ENCODE results near the gene CBR3.
"Not testable (repeated sequence)": the region's sequence is repeated elsewhere in the genome, so short reads cannot be mapped to it uniquely, and the experiment has no call there.

Gene CBR3

DNA sequence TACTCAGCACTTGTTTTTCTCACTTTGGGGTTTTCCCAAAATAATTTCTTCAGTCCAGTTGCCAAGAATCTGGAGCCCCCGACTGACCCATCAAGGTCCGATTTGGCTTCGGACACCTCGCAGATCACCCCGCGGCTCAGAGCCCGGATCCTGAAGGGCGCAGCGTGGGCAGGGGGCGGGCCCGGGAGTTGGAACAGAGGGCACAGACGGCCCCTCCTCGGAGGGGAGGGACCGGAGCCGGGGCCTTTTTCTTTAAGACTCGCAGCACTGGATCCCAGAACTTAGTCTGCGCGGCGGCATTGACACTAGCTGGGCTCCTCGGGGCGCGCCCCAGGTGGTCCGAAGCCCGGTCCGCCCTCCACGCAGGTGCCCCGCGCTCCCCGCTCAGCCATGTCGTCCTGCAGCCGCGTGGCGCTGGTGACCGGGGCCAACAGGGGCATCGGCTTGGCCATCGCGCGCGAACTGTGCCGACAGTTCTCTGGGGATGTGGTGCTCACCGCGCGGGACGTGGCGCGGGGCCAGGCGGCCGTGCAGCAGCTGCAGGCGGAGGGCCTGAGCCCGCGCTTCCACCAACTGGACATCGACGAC lies at the start of gene CBR3:
CBR3 (plus strand) TSS at position 277 of the 588 bp plus-strand sequence; CDS start at position 391, 114 bp downstream.
- peaks cover 25% of the 10 kb centered on the region for H3K4me1 Mint-ChIP-seq (ENCODE audit: low read depth)
- H3K36me3 Mint-ChIP-seq (ENCODE audit: low read depth): peaks cover 20% of the 10 kb centered on the region
- no peaks in the 10 kb centered on the region for H3K9me3 Mint-ChIP-seq
- peak within 1 kb of the TSS; percentile 88 for H3K4me3 Mint-ChIP-seq
- peak within 1 kb of the TSS; percentile 95 for H3K27ac Mint-ChIP-seq
- H3K27me3 Mint-ChIP-seq (ENCODE audit: low read depth): peaks cover 6% of the 10 kb centered on the region

DNA sequence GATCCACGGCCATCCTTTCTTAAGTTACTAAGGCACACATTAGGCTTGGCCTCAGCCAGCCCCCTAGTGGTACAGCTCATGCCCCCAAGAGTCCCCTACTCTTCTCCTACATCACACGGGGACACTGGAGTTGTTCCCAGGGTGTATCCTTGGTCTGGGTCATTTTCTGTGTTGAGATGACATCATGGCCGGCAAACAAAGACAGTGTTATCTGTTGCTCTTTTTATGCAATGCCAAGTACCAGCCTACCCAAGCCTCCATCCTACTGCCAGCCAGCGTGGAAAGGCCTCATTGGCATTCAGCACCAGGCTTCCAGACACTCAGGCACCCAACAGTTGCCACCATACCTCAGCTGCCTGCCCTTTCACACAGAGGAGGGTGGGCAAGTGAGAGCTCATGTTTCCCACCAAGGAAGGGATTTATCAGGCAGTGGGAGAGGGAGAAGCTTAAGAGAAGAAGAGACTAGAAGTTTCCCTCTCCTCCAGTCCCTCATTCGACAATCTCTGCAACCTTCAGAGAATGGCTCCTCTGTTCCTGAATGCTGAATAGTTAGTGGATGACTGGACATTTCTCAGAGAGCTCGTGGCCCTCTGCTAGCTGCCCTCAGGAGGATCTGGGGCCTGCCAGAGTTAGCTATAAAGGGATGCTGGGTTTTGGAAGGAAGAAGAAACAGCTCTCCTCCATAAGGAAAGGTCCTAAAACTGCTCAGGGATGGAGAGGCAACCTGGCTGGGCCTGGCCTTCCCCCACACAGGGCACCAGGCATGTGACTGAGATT lies 47.3 kb upstream of the CBR3 start:
- Mint-ChIP-seq H3K27me3 (ENCODE audit: low read depth) (no peaks in the 10 kb centered on the region), H3K9me3 (no peaks in the 10 kb centered on the region), H3K4me1 (ENCODE audit: low read depth) (peaks cover 7% of the 10 kb centered on the region), H3K4me3 (no peak overlapping the region), H3K36me3 (ENCODE audit: low read depth) (no peaks in the 10 kb centered on the region), H3K27ac (no peak overlapping the region)

DNA sequence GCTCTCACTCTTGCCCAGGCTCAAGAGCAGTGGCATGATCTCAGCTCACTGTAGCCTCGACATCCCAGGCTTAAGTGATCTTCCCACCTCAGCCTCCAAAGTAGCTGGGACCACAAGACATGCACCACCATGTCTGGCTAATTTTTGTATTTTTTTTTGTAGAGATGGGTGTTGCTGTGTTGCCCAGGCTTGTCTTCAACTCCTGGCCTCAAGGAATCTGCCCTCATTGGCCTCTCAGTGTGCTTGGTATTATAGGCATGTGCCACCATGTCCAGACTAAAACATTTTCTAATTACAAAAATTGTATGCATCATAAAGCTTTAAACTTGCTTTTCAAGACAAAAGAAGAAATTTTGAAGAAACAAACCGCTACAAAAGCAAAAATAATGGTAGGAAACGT lies 44.9 kb upstream of the CBR3 start:
- no peak overlapping the region for H3K27ac Mint-ChIP-seq
- peaks cover 3% of the 10 kb centered on the region for H3K27me3 Mint-ChIP-seq (ENCODE audit: low read depth)
- H3K4me3 Mint-ChIP-seq: no peak overlapping the region
- H3K9me3 Mint-ChIP-seq: peaks cover 16% of the 10 kb centered on the region
- H3K36me3 Mint-ChIP-seq (ENCODE audit: low read depth): peaks cover 5% of the 10 kb centered on the region
- peaks cover 7% of the 10 kb centered on the region for H3K4me1 Mint-ChIP-seq (ENCODE audit: low read depth)

DNA sequence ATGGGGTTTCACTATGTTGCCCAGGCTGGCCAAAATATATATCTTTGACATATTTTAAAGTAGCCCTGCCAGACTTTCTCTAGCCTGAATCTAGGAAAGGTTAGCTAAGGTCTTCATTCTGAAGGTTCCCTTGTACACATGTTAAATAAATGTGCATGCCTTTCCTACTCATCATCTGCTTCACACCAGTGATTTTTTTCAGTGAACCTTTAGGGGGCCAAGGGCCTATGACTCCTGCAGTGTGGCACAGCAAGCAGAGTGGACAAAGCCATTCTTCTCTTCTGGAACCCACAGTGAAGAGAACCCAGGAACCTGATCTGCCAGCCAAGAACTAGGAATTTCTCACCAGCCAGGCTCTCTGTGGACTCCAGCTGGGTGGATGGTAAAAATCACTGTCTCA lies 42.2 kb upstream of the CBR3 start:
- H3K4me3 Mint-ChIP-seq: no peak overlapping the region
- H3K4me1 Mint-ChIP-seq (ENCODE audit: low read depth): no peaks in the 10 kb centered on the region
- H3K36me3 Mint-ChIP-seq (ENCODE audit: low read depth): peaks cover 5% of the 10 kb centered on the region
- no peak overlapping the region for H3K27ac Mint-ChIP-seq
- H3K27me3 Mint-ChIP-seq (ENCODE audit: low read depth): peaks cover 7% of the 10 kb centered on the region
- peaks cover 22% of the 10 kb centered on the region for H3K9me3 Mint-ChIP-seq

DNA sequence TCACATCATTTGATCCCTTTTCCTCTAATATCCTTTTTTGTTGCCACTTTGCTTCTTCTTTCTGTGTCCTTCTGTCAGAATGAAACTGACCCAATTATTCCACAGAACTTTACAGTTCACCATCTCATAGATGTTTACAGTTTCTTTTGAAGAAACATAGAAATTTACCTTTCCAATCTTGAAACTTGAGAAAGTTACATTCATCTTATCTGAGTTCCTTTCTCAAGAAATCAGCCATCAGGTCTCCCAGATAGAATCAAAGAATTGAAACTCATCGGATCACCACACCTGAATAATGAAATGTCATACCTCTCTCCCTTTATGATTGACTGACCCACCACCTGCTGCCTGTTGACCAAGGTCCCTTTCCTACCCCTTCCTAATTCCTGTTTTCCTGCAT lies 41.4 kb upstream of the CBR3 start:
- H3K4me3 Mint-ChIP-seq: no peak overlapping the region
- peaks cover 7% of the 10 kb centered on the region for H3K27me3 Mint-ChIP-seq (ENCODE audit: low read depth)
- peaks cover 5% of the 10 kb centered on the region for H3K36me3 Mint-ChIP-seq (ENCODE audit: low read depth)
- H3K9me3 Mint-ChIP-seq: peaks cover 22% of the 10 kb centered on the region
- H3K27ac Mint-ChIP-seq: no peak overlapping the region
- H3K4me1 Mint-ChIP-seq (ENCODE audit: low read depth): no peaks in the 10 kb centered on the region

DNA sequence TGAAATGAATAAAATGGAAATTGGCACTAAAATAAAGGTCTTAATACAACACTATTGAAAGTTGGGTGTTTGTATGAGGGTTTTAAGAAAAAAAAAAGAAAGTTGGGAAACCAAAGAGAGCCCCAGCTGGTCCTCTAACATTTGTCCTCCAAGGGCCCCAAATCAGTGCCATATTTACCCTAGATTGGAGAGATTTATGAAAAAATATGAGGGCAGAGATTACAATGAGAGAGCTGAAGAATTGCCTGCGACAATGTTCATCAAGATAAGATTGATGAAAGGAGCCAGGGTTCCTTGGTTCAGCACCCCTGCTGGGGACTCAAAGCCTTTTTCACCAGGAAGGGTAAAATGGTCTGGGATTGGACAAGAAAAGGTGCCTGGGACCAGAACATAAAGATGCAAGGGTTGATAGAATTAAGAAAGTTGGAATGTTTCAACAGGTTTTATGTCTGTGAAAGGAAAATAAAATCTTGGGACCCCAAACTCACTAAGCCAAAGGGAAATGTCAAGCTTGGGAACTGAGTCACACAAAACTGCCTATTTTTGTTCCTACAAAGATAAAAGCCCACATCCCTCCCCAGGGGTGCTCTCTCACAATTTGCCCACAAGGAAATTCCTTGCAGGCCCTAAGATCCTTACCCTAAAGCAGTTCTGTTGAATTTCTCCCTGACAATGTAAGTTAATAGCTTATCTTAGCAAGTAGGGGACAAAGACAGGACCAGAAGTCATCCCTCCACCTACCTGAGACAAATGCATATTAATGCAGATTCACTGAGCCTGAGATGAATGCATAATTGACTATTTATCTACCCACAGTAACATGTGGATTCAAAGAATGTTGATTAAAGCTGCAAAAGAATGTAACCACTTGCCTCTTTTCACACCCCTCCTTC lies 38.2 kb upstream of the CBR3 start:
- H3K27me3 Mint-ChIP-seq (ENCODE audit: low read depth): peaks cover 7% of the 10 kb centered on the region
- H3K36me3 Mint-ChIP-seq (ENCODE audit: low read depth): peaks cover 5% of the 10 kb centered on the region
- H3K4me3 Mint-ChIP-seq: no peak overlapping the region
- H3K27ac Mint-ChIP-seq: no peak overlapping the region
- H3K4me1 Mint-ChIP-seq (ENCODE audit: low read depth): no peaks in the 10 kb centered on the region
- peaks cover 22% of the 10 kb centered on the region for H3K9me3 Mint-ChIP-seq

DNA sequence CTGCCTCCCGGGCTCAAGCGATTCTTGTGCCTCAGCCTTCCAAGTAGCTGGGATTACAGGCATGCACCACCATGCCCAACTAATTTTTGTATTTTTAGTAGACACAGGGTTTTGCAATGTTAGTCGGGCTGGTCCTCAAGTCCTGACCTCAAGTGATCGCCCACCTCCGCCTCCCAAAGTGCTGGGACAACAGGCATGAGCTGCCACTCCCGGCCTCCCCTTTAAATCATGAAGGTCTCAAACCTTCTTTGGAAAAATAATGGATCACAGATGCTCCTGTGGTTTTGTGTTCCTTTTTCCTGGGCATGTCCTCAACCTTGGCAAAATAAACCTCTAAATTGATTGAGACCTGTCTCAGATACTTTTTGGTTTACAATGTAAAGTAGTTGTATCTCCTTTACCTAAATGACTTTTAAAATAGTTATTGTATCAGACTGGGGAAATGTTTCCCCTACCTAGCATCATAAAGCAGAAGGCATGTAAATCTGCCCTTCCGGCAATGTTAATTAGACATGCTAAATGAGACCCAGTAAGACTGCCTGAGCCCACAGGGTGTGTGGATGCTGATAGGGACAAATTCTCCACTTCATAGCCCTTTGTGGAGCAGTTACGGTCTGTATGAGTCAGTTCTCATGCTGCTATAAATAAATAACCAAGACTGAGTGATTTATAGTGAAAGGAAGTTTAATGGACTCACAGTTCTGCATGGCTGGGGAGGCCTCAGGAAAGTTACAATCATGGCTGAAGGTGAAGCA lies 37.3 kb upstream of the CBR3 start:
- Mint-ChIP-seq H3K4me1 (ENCODE audit: low read depth) (no peaks in the 10 kb centered on the region), H3K9me3 (peaks cover 22% of the 10 kb centered on the region), H3K27me3 (ENCODE audit: low read depth) (peaks cover 7% of the 10 kb centered on the region), H3K36me3 (ENCODE audit: low read depth) (peaks cover 5% of the 10 kb centered on the region), H3K27ac (no peak overlapping the region), H3K4me3 (no peak overlapping the region)

DNA sequence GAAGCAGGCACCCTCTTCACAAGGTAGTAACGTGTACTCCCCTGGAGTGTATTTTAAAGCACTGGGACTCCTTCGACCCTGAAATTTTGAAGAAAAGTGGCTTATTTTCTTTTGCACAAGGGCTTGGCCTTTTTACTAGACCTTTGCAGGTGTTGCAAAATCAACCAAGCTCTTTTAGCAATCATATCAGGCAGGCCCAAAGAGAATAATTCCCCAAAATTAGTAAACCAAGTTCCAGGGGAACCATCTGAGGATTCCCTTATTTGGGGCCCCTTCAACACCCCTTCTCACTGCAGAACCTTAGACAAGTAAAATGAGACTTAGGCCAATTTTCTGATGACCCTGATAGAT lies 36.7 kb upstream of the CBR3 start:
- no peaks in the 10 kb centered on the region for H3K4me1 Mint-ChIP-seq (ENCODE audit: low read depth)
- peaks cover 7% of the 10 kb centered on the region for H3K27me3 Mint-ChIP-seq (ENCODE audit: low read depth)
- H3K27ac Mint-ChIP-seq: no peak overlapping the region
- no peak overlapping the region for H3K4me3 Mint-ChIP-seq
- peaks cover 18% of the 10 kb centered on the region for H3K9me3 Mint-ChIP-seq
- peaks cover 5% of the 10 kb centered on the region for H3K36me3 Mint-ChIP-seq (ENCODE audit: low read depth)

DNA sequence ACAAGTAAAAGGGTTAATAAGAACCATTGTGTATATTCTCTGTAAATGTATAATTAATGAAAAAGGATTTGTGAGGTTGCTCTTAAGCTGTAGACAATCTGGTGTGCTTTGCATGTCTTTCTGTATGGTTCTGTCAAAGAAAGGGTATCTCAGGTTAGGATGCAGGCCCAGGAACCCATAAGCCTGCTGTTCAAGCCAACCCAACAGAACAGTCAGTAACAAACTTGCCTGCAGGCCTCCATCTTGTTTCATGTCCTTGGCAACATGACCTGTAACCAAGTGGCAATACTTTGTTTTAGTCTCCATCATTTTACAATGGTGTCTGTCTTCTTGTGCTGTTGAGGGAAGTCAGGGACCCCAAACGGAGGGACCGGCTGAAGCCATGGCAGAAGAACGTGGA lies 35.9 kb upstream of the CBR3 start:
- peaks cover 10% of the 10 kb centered on the region for H3K9me3 Mint-ChIP-seq

DNA sequence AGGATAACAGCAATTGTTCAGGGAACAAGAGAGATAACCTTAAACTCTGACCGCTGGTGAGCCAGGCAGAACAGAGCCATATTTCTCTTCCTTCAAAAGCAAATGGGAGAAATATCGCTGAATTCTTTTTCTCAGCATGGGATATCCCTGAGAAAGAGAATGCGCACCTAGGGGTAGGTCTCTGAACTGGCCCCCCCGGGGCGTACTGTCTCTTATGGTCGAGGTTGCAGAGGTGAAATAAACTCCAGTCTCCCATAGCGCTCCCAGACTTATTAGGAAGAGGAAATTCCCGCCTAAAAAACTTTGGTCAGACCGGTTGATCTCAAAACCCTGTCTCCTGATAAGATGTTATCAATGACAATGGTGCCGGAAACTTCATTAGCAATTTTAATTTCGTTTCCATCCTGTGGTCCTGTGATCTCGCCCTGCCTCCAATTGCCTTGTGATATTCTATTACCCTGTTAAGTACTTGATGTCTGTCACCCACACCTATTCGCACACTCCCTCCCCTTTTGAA lies 35.1 kb upstream of the CBR3 start:
- not testable (repeated sequence) for H3K36me3 Mint-ChIP-seq (ENCODE audit: low read depth); H3K4me3 Mint-ChIP-seq; H3K27ac Mint-ChIP-seq; H3K9me3 Mint-ChIP-seq; H3K4me1 Mint-ChIP-seq (ENCODE audit: low read depth)
- H3K27me3 Mint-ChIP-seq (ENCODE audit: low read depth): peaks cover 14% of the 10 kb centered on the region

More for the DNA sequence above, 35.9 kb upstream of the CBR3 start:
- H3K4me1 Mint-ChIP-seq (ENCODE audit: low read depth): no peaks in the 10 kb centered on the region
- H3K36me3 Mint-ChIP-seq (ENCODE audit: low read depth): no peaks in the 10 kb centered on the region
- H3K27me3 Mint-ChIP-seq (ENCODE audit: low read depth): peaks cover 6% of the 10 kb centered on the region
- no peak overlapping the region for H3K27ac Mint-ChIP-seq
- no peak overlapping the region for H3K4me3 Mint-ChIP-seq

DNA sequence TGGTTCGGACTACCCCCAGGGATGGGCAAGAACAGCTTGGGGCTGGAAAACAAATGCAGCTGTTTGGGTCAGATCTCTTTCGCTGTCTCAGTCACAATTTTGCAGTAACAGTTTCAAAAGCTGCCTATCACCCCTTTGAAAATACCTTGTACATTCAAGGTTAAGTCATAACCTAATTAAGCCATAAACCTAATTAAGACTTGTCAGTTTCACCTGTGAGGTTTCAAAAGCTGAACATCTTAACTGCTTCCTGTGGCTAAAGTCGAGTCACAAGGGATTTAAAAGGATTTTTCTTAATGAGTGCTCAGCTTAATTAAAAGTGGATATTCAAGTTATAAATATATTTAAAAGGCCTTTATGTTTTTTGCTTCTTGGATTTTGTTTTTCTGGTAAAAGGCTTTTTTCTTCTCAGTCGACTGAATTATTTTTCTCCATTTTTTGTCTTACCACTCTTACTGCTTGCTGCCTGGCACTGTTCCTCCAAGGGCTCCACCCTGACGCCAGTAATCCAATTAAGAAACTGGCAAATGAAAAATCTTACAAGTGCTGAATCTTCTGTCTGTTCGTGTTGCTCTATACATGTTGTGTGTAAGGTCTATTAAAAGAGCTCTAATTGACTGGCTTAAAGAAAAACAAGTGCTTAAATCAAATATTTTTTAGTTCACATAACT lies 33.8 kb upstream of the CBR3 start:
- H3K4me1 Mint-ChIP-seq (ENCODE audit: low read depth): peaks cover 3% of the 10 kb centered on the region
- no peak overlapping the region for H3K27ac Mint-ChIP-seq
- no peaks in the 10 kb centered on the region for H3K36me3 Mint-ChIP-seq (ENCODE audit: low read depth)
- H3K9me3 Mint-ChIP-seq: no peaks in the 10 kb centered on the region
- H3K27me3 Mint-ChIP-seq (ENCODE audit: low read depth): peaks cover 25% of the 10 kb centered on the region
- no peak overlapping the region for H3K4me3 Mint-ChIP-seq

DNA sequence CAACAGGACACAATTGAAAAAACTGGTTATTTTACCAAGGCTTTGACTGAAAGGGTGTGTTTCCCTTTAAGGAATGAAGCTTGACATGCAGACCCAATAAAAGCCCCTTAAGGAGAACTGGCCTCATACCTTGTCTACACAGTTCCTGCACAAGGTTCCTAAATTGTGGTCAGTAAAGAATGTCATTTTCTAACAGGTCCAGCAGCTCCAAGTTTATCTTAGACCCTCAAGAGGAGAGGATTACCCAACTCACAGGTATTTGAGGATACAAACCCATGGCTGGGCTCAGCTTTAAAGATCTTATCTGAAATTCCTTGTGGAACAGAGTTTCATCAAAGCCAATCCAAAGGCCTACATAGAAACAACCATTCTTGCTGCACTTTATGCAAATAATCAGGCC lies 31.4 kb upstream of the CBR3 start:
- H3K27ac Mint-ChIP-seq: no peak overlapping the region
- H3K9me3 Mint-ChIP-seq: no peaks in the 10 kb centered on the region
- peaks cover 43% of the 10 kb centered on the region for H3K27me3 Mint-ChIP-seq (ENCODE audit: low read depth)
- peaks cover 3% of the 10 kb centered on the region for H3K4me1 Mint-ChIP-seq (ENCODE audit: low read depth)
- no peak overlapping the region for H3K4me3 Mint-ChIP-seq
- no peaks in the 10 kb centered on the region for H3K36me3 Mint-ChIP-seq (ENCODE audit: low read depth)

DNA sequence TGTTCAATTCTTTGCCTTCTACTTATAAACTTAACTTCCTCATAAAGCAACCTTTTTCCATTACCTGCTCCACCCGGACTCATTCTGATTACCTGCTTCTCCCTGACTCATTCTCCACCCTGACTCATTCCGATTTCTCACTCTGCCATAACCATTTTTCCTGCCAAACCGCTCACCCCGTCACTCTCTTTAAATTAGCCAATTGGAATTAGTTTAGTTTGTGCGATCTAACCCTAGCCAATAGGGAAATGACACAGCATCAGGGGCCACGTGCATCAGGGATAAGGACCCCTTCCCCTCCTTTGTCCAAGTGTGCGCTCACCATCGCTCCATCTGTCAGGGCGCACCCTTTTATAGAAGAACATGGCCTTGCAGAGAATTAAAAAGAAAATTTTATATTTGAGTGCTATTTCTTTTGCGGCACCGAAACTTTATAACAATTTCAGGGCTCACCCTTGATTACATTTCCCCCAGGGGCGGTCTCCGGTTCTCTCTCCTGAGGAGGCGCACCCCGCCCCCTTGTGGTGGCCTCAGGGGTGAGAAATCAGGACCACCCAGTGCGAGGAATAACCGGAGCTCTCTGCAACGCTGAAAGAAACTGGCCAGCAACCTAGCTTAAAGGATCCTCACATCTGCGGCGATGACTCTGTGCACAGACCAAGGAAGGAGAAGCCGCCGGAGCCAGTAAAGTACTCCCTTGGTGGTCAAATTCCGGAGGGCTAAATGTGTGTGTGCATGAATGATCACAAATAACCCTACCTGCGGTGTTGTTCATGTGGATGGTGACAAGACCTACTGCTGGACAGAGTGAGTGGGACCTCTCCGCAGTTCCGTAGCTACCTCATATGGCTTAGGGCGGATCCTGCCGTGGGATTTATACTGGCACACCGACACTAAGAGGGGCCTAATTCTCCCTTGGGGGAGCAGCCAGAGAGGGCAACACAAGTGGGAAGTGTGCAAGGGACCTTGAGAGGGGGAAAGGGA lies 30.3 kb upstream of the CBR3 start:
- H3K36me3 Mint-ChIP-seq (ENCODE audit: low read depth): no peaks in the 10 kb centered on the region
- H3K27me3 Mint-ChIP-seq (ENCODE audit: low read depth): peaks cover 51% of the 10 kb centered on the region
- peak overlapping the region; percentile 1 for H3K27ac Mint-ChIP-seq

More for the DNA sequence above, 30.3 kb upstream of the CBR3 start:
- peak overlapping the region; percentile 5 for H3K4me3 Mint-ChIP-seq
- peaks cover 3% of the 10 kb centered on the region for H3K4me1 Mint-ChIP-seq (ENCODE audit: low read depth)
- H3K9me3 Mint-ChIP-seq: no peaks in the 10 kb centered on the region

All from T-helper 1 cell treated with Interleukin-12 subunit alpha and Interleukin-12 subunit beta and Interleukin-4 antibody, amounts not matched to agents 30 μg/mL and 1 μg/mL, for 36 hours (primary cell).